ENCODE data around the gene FNBP1. TPM values are rescaled to one million over a fixed set of nuclear protein-coding genes. Genes with fewer than 3 reads are reported as not detected.

FNBP1 gene
- total RNA-seq, 1 experiment from 2014 or later, result 36.5 TPM

GRCh38 chr9:129962451-129962864, 80.5 kb downstream of the FNBP1 start:
- H3K4me1 Mint-ChIP-seq, result peaks cover 48 to 50% of the 10 kb centered on the region in 2 experiments
- no peaks in the 10 kb centered on the region for H3K9me3 ChIP-seq (ENCODE audit: control insufficient read depth, low read depth, low read length)
- H2BK20ac ChIP-seq (ENCODE audit: low read depth, low read length, poor library complexity, severe bottlenecking), result no peak overlapping the region
- TF ChIP-seq CTCF (conservative IDR thresholded peaks at IDR 0.05), result no peak
- H3K4me3 Mint-ChIP-seq, result peak overlapping the region; percentile 3 to 55; a peak in 4 of 5 replicates
- no peak overlapping the region for H4K8ac ChIP-seq (replicated peaks; ENCODE audit: insufficient read length, low read depth, low read length)
- H3K27me3 ChIP-seq (ENCODE audit: insufficient read depth, low read length), result no peaks in the 10 kb centered on the region
- H3K18ac ChIP-seq (ENCODE audit: insufficient read length, low read depth, low read length), result peak overlapping the region; percentile 7
- no peak overlapping the region for H3T11ph ChIP-seq (ENCODE audit: low read length)
- no peak overlapping the region for H3K4ac ChIP-seq (ENCODE audit: low read depth, low read length)
- H3K36me3 Mint-ChIP-seq (ENCODE audit: insufficient read depth in 1 of 3, low read depth in 3 of 3), result peaks cover 5 to 14% (median 11%) of the 10 kb centered on the region in 3 experiments
- no peak overlapping the region for H2BK5ac ChIP-seq (ENCODE audit: insufficient read length, low read length)
- H2BK15ac ChIP-seq (ENCODE audit: low read depth, low read length), result no peak overlapping the region
- no peak overlapping the region for H2AK5ac ChIP-seq (ENCODE audit: insufficient read length, low read length)
- H3K27ac ChIP-seq (ENCODE audit: insufficient read length, low read depth, low read length), result peak overlapping the region; percentile 81
- H3K4me1 ChIP-seq (ENCODE audit: insufficient read depth, low read length), result peaks cover 17% of the 10 kb centered on the region
- no peak overlapping the region for H3K14ac ChIP-seq (ENCODE audit: insufficient read depth, low read length)
- H3K56ac ChIP-seq (ENCODE audit: insufficient read length, low read depth, low read length), result no peak overlapping the region
- peak overlapping the region; percentile 48 to 76 (median 59); a peak in 6 of 7 replicates for H3K27ac Mint-ChIP-seq
- WGBS (ENCODE audit: extremely low coverage, insufficient read length, low lambda C conversion rate), result no CpG with 5 or more reads among the region's 9 CpGs
- no peak overlapping the region for H3K23ac ChIP-seq (ENCODE audit: insufficient read length, low read depth, low read length)
- H4K20me1 ChIP-seq (ENCODE audit: control insufficient read depth, insufficient read depth, insufficient read length), result no peaks in the 10 kb centered on the region
- H3K9me3 Mint-ChIP-seq, result no peaks in the 10 kb centered on the region
- peak overlapping the region; percentile 58 for H3K4me2 ChIP-seq (ENCODE audit: insufficient read depth, insufficient read length, low read length)
- no peaks in the 10 kb centered on the region for H3K27me3 Mint-ChIP-seq (ENCODE audit: low read depth)
- H4K91ac ChIP-seq (ENCODE audit: insufficient read length, low read depth, low read length), result no peak overlapping the region
- H3K9ac ChIP-seq (ENCODE audit: extremely low read depth, insufficient read length, low read length), result peak overlapping the region; percentile 25
- no peak for DNase-seq
- H2AFZ ChIP-seq (ENCODE audit: low read length), result no peak overlapping the region
- H2BK120ac ChIP-seq (ENCODE audit: low read depth, low read length, poor library complexity, severe bottlenecking), result no peak overlapping the region
- no peak overlapping the region for H4K5ac ChIP-seq (ENCODE audit: insufficient read length, low read depth, low read length)
- H2BK12ac ChIP-seq (ENCODE audit: insufficient read length, low read depth, low read length), result no peak overlapping the region
- no peaks in the 10 kb centered on the region for H3K79me1 ChIP-seq (ENCODE audit: insufficient read depth, low read depth, low read length, poor library complexity, severe bottlenecking)
- no peaks in the 10 kb centered on the region for H3K79me2 ChIP-seq (ENCODE audit: insufficient read depth, low read length)
- peaks cover 6% of the 10 kb centered on the region for H3K23me2 ChIP-seq (ENCODE audit: insufficient read length, low read depth, low read length, poor library complexity, severe bottlenecking)
